Nephron (organoid): Measurements from ENCODE around the gene TOX3.

Source experiments
- H3K27ac Mint-ChIP-seq, 3 experiments: 2 replicates each; pipeline ENCODE4 v1.8.0; 2020; ENCODE audit warnings: mixed read lengths in 3 of 3, mild to moderate bottlenecking in 2 of 3, moderate library complexity in 1 of 3
- H3K27me3 Mint-ChIP-seq: 2 replicates; pipeline ENCODE4 v1.8.0; 2021; ENCODE audit warnings: low read depth, mild to moderate bottlenecking, moderate library complexity, mixed read lengths
- H3K36me3 Mint-ChIP-seq: 2 replicates; pipeline ENCODE4 v1.8.0; 2020; ENCODE audit warnings: low read depth, mixed read lengths
- H3K4me1 Mint-ChIP-seq: 2 replicates; pipeline ENCODE4 v1.8.0; 2020; ENCODE audit warnings: mixed read lengths
- H3K4me3 Mint-ChIP-seq, 3 experiments: 2 replicates each; pipeline ENCODE4 v1.8.0; 2020; ENCODE audit warnings: mild to moderate bottlenecking in 3 of 3, mixed read lengths in 3 of 3, moderate library complexity in 2 of 3
- H3K9me3 Mint-ChIP-seq: 2 replicates; pipeline ENCODE4 v1.8.0; 2020; ENCODE audit warnings: mixed read lengths
- CTCF ChIP-seq, 3 experiments: fragments of 200-600 bp; sonication (generic); IDR thresholded peaks; one replicate each; pipeline ENCODE4 v1.5.0; 2021; ENCODE audit warnings: antibody characterized with exemption in 3 of 3; ENCODE audit not compliant: unreplicated experiment in 3 of 3

The TOX3 gene

GRCh38 chr16:52418201-52418600 lies 128.7 kb downstream of the TOX3 start:
- TF ChIP-seq CTCF (IDR thresholded peaks at IDR 0.05; ENCODE audit: unreplicated experiment in 3 of 3), result no peak
- Mint-ChIP-seq H3K4me1 (peaks cover 13% of the 10 kb centered on the region), H3K27ac (no peak overlapping the region), H3K4me3 (no peak overlapping the region), H3K9me3 (peaks cover 24% of the 10 kb centered on the region), H3K36me3 (no peaks in the 10 kb centered on the region), H3K27me3 (no peaks in the 10 kb centered on the region)

GRCh38 chr16:52416888-52417287 lies 130.1 kb downstream of the TOX3 start:
- Mint-ChIP-seq H3K4me3 (no peak overlapping the region), H3K9me3 (peaks cover 24% of the 10 kb centered on the region), H3K27ac (no peak overlapping the region), H3K36me3 (no peaks in the 10 kb centered on the region), H3K4me1 (peaks cover 4% of the 10 kb centered on the region), H3K27me3 (no peaks in the 10 kb centered on the region)
- no peak for TF ChIP-seq CTCF (IDR thresholded peaks at IDR 0.05; ENCODE audit: unreplicated experiment in 3 of 3)

GRCh38 chr16:52411011-52411410 lies 135.9 kb downstream of the TOX3 start:
- peaks cover 3% of the 10 kb centered on the region for H3K9me3 Mint-ChIP-seq
- H3K4me3 Mint-ChIP-seq, result no peak overlapping the region
- TF ChIP-seq CTCF (IDR thresholded peaks at IDR 0.05; ENCODE audit: unreplicated experiment in 3 of 3), result no peak
- H3K36me3 Mint-ChIP-seq, result no peaks in the 10 kb centered on the region
- H3K27ac Mint-ChIP-seq, result peak overlapping the region; percentile 21 to 79 (median 57)
- H3K4me1 Mint-ChIP-seq, result no peaks in the 10 kb centered on the region
- H3K27me3 Mint-ChIP-seq, result no peaks in the 10 kb centered on the region

- no peak overlapping the region for H3K27ac Mint-ChIP-seq
- H3K4me3 Mint-ChIP-seq, result no peak overlapping the region
- H3K36me3 Mint-ChIP-seq, result no peaks in the 10 kb centered on the region
- no peaks in the 10 kb centered on the region for H3K9me3 Mint-ChIP-seq
- no peaks in the 10 kb centered on the region for H3K4me1 Mint-ChIP-seq
- no peaks in the 10 kb centered on the region for H3K27me3 Mint-ChIP-seq
- no peak for TF ChIP-seq CTCF (IDR thresholded peaks at IDR 0.05; ENCODE audit: unreplicated experiment in 3 of 3)
Observed at GRCh38 chr16:52408191-52408845, 138.6 kb downstream of the TOX3 start.

GRCh38 chr16:52407778-52408177 lies 139.2 kb downstream of the TOX3 start:
- TF ChIP-seq CTCF (IDR thresholded peaks at IDR 0.05; ENCODE audit: unreplicated experiment in 3 of 3), result no peak
- no peaks in the 10 kb centered on the region for H3K9me3 Mint-ChIP-seq
- no peak overlapping the region for H3K27ac Mint-ChIP-seq
- H3K36me3 Mint-ChIP-seq, result no peaks in the 10 kb centered on the region
- H3K4me3 Mint-ChIP-seq, result no peak overlapping the region
- H3K4me1 Mint-ChIP-seq, result no peaks in the 10 kb centered on the region
- H3K27me3 Mint-ChIP-seq, result no peaks in the 10 kb centered on the region

- Mint-ChIP-seq H3K27me3 (no peaks in the 10 kb centered on the region), H3K27ac (no peak overlapping the region), H3K36me3 (no peaks in the 10 kb centered on the region), H3K9me3 (no peaks in the 10 kb centered on the region), H3K4me3 (no peak overlapping the region), H3K4me1 (no peaks in the 10 kb centered on the region)
- no peak for TF ChIP-seq CTCF (IDR thresholded peaks at IDR 0.05; ENCODE audit: unreplicated experiment in 3 of 3)
Observed at GRCh38 chr16:52405441-52405840, 141.5 kb downstream of the TOX3 start.
